HUES6 (cell line): ENCODE data around the gene PPP1R9B.

Source experiments
- H3K27ac ChIP-seq: 2 replicates; pipeline ENCODE4 v1.7.0; 2013; ENCODE audit warnings: low read depth, mild to moderate bottlenecking, low read length, inconsistent platforms
- H3K27me3 ChIP-seq: 2 replicates; pipeline ENCODE4 v1.6.1; 2013; ENCODE audit warnings: low read length; ENCODE audit not compliant: control insufficient read depth, insufficient read depth
- H3K36me3 ChIP-seq: 2 replicates; pipeline ENCODE4 v1.6.1; 2013; ENCODE audit warnings: low read length; ENCODE audit not compliant: control insufficient read depth, insufficient read depth
- H3K4me1 ChIP-seq: 2 replicates; pipeline ENCODE4 v1.6.1; 2013; ENCODE audit warnings: low read length; ENCODE audit not compliant: control insufficient read depth, insufficient read depth
- H3K4me3 ChIP-seq: 2 replicates; pipeline ENCODE4 v1.5.1; 2013; ENCODE audit warnings: low read depth, low read length
- H3K9ac ChIP-seq: one replicate; pipeline ENCODE4 v1.6.1; 2013; ENCODE audit warnings: mild to moderate bottlenecking, low read length
- H3K9me3 ChIP-seq: 2 replicates; pipeline ENCODE4 v1.6.1; 2013; ENCODE audit warnings: low read depth, low read length; ENCODE audit not compliant: control insufficient read depth, insufficient read depth

The PPP1R9B gene

GRCh38 chr17:50186661-50187393, 36.4 kb upstream of the PPP1R9B start:
- Histone ChIP-seq H3K27ac (no peak overlapping the region), H3K36me3 (peaks cover 67% of the 10 kb centered on the region), H3K27me3 (no peaks in the 10 kb centered on the region), H3K9ac (no peak overlapping the region), H3K4me1 (peaks cover 20% of the 10 kb centered on the region), H3K9me3 (no peaks in the 10 kb centered on the region), H3K4me3 (no peak overlapping the region)

DNA sequence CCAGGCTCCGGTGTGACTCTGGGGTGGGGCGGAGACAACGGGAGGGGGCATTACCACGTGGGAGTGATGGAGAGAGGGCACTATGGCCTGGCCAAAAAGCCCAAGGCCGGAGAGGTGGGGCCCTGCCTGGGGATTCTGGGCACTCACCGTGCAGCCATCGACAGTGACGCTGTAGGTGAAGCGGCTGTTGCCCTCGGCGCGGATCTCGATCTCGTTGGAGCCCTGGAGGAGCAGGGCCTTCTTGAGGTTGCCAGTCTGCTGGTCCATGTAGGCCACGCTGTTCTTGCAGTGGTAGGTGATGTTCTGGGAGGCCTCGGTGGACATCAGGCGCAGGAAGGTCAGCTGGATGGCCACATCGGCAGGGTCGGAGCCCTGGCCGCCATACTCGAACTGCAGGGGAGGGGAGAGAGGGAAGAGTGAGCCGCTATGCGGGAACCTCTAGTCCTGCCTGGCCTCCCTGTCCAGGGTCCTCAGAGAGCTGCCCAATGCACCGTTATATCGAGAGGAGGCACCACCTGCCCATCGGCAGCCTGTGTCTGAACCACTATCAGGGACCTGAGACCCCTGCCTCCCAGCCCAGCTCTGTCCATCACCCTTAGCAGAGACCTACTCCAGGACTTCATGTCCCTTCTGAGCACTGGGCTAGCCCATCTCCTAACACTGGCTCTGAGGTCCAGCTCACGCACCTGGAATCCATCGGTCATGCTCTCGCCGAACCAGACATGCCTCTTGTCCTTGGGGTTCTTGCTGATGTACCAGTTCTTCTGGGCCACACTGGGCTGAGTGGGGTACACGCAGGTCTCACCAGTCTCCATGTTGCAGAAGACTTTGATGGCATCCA, 35.4 kb upstream of the PPP1R9B start:
- peaks cover 20% of the 10 kb centered on the region for H3K4me1 ChIP-seq
- H3K36me3 ChIP-seq, result peaks cover 58% of the 10 kb centered on the region
- H3K9ac ChIP-seq, result no peak overlapping the region
- H3K4me3 ChIP-seq, result no peak overlapping the region
- H3K27ac ChIP-seq, result no peak overlapping the region
- no peaks in the 10 kb centered on the region for H3K27me3 ChIP-seq
- H3K9me3 ChIP-seq, result no peaks in the 10 kb centered on the region

- H3K4me1 ChIP-seq, result peaks cover 20% of the 10 kb centered on the region
- H3K9me3 ChIP-seq, result no peaks in the 10 kb centered on the region
- H3K4me3 ChIP-seq, result no peak overlapping the region
- H3K36me3 ChIP-seq, result peaks cover 47% of the 10 kb centered on the region
- H3K27me3 ChIP-seq, result no peaks in the 10 kb centered on the region
- no peak overlapping the region for H3K27ac ChIP-seq
- no peak overlapping the region for H3K9ac ChIP-seq
These were observed 34.3 kb upstream of the PPP1R9B start for GRCh38 chr17:50184611-50185398.

DNA sequence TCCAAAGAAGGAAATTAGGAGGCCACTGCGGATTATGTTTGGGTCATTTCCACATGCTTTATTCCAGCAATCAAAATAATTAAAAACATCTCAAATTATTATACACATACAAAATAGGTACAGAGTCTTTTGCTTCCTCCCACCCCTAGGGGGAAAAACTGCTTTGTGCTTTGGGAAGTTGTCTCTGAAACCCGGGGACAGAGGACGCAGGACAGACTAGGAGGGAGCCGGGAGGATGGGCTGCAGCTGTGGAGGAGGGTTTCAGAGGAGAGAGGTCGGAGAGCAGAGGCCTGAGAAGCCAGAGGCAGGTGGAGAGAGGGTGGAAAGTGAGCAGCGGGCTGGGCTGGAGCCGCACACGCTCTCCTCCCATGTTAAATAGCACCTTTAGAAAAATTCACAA, 33.6 kb upstream of the PPP1R9B start:
- H3K9me3 ChIP-seq, result no peaks in the 10 kb centered on the region
- no peaks in the 10 kb centered on the region for H3K27me3 ChIP-seq
- H3K4me1 ChIP-seq, result peaks cover 20% of the 10 kb centered on the region
- H3K27ac ChIP-seq, result no peak overlapping the region
- H3K4me3 ChIP-seq, result no peak overlapping the region
- no peak overlapping the region for H3K9ac ChIP-seq
- H3K36me3 ChIP-seq, result peaks cover 40% of the 10 kb centered on the region

- Histone ChIP-seq H3K9ac (peak overlapping the region; percentile 5), H3K27ac (no peak overlapping the region), H3K4me3 (no peak overlapping the region), H3K27me3 (no peaks in the 10 kb centered on the region), H3K36me3 (peaks cover 34% of the 10 kb centered on the region), H3K9me3 (no peaks in the 10 kb centered on the region), H3K4me1 (peaks cover 24% of the 10 kb centered on the region)
These were observed 33.0 kb upstream of the PPP1R9B start for GRCh38 chr17:50183421-50183994.

GRCh38 chr17:50182783-50183420, 32.4 kb upstream of the PPP1R9B start:
- no peaks in the 10 kb centered on the region for H3K9me3 ChIP-seq
- no peak overlapping the region for H3K9ac ChIP-seq
- H3K36me3 ChIP-seq, result peaks cover 28% of the 10 kb centered on the region
- H3K27me3 ChIP-seq, result no peaks in the 10 kb centered on the region
- no peak overlapping the region for H3K27ac ChIP-seq
- H3K4me3 ChIP-seq, result no peak overlapping the region
- H3K4me1 ChIP-seq, result peaks cover 30% of the 10 kb centered on the region

DNA sequence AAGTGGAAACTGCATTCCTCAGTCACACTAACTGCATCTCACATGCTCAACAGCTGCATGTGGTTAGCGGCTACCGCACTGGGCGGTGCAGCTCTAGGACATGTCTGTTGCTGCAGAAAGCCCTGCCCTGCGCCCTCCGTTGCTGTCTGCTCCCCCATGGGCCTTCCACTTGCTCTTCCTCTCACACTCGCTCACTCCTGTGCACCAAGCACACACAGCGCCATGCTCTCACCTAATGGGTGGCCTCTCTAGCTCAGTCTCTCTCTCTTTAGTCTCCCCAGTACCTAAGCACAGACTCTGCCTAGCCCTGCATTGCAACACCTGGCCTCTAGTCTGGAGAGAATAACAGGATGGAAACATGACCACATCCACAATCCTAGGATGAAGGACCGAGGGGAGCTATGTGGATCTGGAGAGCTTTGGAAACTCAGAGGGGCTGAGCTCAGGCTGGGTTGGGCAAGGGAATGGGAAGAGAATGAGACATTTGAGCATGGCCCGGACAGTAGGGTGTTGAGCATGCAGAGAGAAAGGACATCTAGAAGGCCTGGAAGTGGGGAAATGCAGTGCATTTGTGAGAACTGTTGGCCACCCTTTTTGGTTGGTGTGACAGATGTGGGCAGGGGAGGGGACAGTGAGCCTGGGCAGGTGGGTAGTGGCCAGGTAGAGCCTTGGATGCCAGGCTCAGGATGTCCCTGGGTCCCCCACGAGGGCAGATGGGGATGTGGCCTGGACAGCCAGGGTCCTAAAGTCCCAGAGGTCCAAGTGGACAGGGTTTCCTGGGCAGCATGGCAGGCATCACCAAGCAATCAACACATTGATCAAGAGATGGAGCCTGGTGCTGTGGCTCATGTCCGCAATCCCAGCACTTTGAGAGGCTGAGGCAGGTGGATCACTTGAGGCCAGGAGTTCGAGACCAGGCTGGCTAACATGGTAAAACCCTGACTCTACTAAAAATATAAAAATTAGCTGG, 31.4 kb upstream of the PPP1R9B start:
- Histone ChIP-seq H3K27ac (no peak overlapping the region), H3K4me3 (no peak overlapping the region), H3K4me1 (peaks cover 40% of the 10 kb centered on the region), H3K9ac (no peak overlapping the region), H3K36me3 (peaks cover 18% of the 10 kb centered on the region), H3K27me3 (no peaks in the 10 kb centered on the region), H3K9me3 (no peaks in the 10 kb centered on the region)

- H3K4me3 ChIP-seq, result no peak overlapping the region
- peaks cover 11% of the 10 kb centered on the region for H3K36me3 ChIP-seq
- no peaks in the 10 kb centered on the region for H3K27me3 ChIP-seq
- H3K9ac ChIP-seq, result no peak overlapping the region
- H3K27ac ChIP-seq, result no peak overlapping the region
- H3K4me1 ChIP-seq, result peaks cover 43% of the 10 kb centered on the region
- H3K9me3 ChIP-seq, result no peaks in the 10 kb centered on the region
These were observed 30.7 kb upstream of the PPP1R9B start for GRCh38 chr17:50181144-50181543.

GRCh38 chr17:50180620-50181019, 30.1 kb upstream of the PPP1R9B start:
- no peak overlapping the region for H3K4me3 ChIP-seq
- peaks cover 5% of the 10 kb centered on the region for H3K36me3 ChIP-seq
- no peaks in the 10 kb centered on the region for H3K9me3 ChIP-seq
- no peaks in the 10 kb centered on the region for H3K27me3 ChIP-seq
- no peak overlapping the region for H3K27ac ChIP-seq
- no peak overlapping the region for H3K9ac ChIP-seq
- peaks cover 43% of the 10 kb centered on the region for H3K4me1 ChIP-seq
